ENCODE data around the gene INTS1. TPM values are rescaled to one million over a fixed set of nuclear protein-coding genes. Genes with fewer than 3 reads are reported as not detected.

Gene INTS1
- total and polyA plus RNA-seq, 2 of the 4 experiments (the other 2 are of a cell fraction), result 9.3 to 40.1 TPM

DNA sequence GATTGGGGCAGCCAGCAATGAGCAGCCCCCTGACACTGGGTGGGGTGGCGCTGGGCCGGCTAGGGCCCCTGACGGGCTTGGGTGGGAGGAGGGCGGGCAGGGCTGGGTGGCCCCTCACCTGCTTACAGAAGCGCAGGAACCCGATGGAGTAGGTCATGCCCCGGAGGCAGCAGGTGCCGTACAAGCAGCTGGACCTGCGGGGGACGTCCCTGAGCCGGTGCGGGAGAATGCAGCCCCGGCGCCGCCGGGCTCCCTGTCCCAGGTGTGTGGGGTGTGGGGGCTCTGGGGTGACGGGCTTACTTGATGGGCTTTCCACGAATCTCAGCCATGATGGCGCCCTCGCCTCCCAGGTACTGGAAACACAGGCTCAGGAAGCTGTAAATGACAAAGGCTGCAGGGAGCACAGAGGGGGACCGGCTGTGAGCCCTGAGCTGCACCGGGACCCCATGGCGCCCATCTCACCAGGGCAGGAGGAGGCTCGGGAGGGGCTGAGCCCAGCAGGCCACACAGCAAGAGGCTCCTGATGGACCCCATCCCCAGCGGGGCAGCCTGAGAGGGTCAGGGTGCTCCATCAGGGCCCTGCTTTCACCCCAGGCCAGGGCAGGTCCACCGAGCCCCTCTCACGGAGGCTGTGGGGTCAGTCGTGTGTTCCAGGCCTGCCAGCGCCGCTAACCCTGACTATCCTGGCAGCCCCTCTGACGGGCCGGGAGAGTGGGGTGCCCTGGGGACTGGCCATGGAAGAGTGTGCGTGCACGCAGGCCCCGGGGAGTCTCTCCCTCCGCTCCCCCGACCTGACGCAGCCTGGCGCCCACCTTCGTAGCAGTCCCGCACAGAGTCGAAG, 46.0 kb upstream of the INTS1 start (continued):
- TF ChIP-seq, protein P1, sequence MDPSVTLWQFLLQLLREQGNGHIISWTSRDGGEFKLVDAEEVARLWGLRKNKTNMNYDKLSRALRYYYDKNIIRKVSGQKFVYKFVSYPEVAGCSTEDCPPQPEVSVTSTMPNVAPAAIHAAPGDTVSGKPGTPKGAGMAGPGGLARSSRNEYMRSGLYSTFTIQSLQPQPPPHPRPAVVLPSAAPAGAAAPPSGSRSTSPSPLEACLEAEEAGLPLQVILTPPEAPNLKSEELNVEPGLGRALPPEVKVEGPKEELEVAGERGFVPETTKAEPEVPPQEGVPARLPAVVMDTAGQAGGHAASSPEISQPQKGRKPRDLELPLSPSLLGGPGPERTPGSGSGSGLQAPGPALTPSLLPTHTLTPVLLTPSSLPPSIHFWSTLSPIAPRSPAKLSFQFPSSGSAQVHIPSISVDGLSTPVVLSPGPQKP (IDR thresholded peaks at IDR 0.05; ENCODE audit: borderline replicate concordance, low read depth, low read length), result no peak

DNA sequence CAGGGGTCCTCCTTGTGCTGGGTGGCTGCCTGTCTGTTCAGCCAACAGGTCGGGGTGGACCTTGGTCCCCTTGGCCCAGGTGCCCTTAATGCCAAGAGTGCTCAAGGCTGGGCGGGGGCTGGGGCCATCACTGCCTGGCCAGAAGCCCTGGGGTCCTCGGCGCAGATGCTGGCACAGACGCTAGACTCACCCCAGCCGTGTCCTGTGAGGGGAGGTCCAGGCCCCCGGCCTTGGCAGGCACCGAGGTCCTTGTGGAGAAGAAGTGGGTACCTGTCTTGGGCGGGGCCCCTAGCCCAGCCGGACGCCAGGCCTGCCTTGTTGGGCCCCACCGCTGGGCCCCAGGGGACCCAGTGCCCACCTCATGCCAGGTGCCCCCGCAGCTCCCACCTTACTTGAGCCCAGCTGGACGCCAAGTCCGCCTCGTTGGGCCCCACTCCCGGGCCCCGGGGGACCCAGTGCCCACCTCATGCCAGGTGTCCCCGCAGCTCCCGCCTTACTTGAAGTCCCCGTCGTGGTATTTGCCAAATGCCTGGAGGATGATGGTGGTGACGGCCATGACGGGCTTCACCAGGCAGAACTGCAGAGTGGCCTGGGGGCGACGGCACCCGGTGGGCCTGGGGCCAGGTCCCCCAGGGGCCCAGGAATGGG, 45.3 kb upstream of the INTS1 start:
- H2BK120ac ChIP-seq (ENCODE audit: low read depth, low read length), result no peak overlapping the region
- no peak overlapping the region for H3K4ac ChIP-seq (ENCODE audit: low read depth, low read length)
- no peak overlapping the region for H3K23ac ChIP-seq (ENCODE audit: low read depth, low read length)
- no peak overlapping the region for H2AK9ac ChIP-seq (replicated peaks; ENCODE audit: low read depth, low read length, poor library complexity)
- peaks cover 5% of the 10 kb centered on the region for H3K36me3 ChIP-seq (ENCODE audit: control insufficient read depth, insufficient read depth, low read length)
- H3K56ac ChIP-seq (ENCODE audit: extremely low read depth, insufficient read depth, low read length), result no peak overlapping the region
- no peak overlapping the region for H2AFZ ChIP-seq (replicated peaks; ENCODE audit: low read length, poor library complexity)
- H2BK5ac ChIP-seq (ENCODE audit: low read depth, low read length, poor library complexity, severe bottlenecking), result no peak overlapping the region
- no peak overlapping the region for H4K5ac ChIP-seq (ENCODE audit: low read depth, low read length)
- no peak overlapping the region for H3K14ac ChIP-seq (replicated peaks; ENCODE audit: low read depth, low read length)
- no peak overlapping the region for H3K4me3 ChIP-seq (ENCODE audit: insufficient read depth, low read depth, low read length)
- no peak overlapping the region for H3K9ac ChIP-seq (ENCODE audit: low read depth, low read length)
- no peaks in the 10 kb centered on the region; the same call in 1 of the 2 replicates for H4K20me1 ChIP-seq (ENCODE audit: insufficient read depth, low read length)
- CTCF ChIA-PET, result no interaction called here
- in situ Hi-C loops (cut with MboI; ENCODE audit: low sequenced_read_pairs), result no loop called here
- H2BK15ac ChIP-seq (ENCODE audit: low read depth, low read length), result no peak overlapping the region
- no peaks in the 10 kb centered on the region for H3K9me3 ChIP-seq (ENCODE audit: control insufficient read depth, insufficient read depth, low read length)
- dilution Hi-C loops (cut with HindIII; ENCODE audit: low sequenced_read_pairs, unreplicated experiment), result no loop called here
- H3K18ac ChIP-seq (ENCODE audit: low read depth, low read length), result no peak overlapping the region
- DNase-seq (no peak), ATAC-seq (ENCODE audit: low read depth) (no peak)
- no peaks in the 10 kb centered on the region for H3K4me1 ChIP-seq (ENCODE audit: control insufficient read depth, insufficient read depth, low read length)
- H2AK5ac ChIP-seq (ENCODE audit: low read depth, low read length), result peak overlapping the region; percentile 59; the same call in 1 of the 2 replicates
- no peak overlapping the region for H2BK20ac ChIP-seq (ENCODE audit: low read depth, low read length)
- no peaks in the 10 kb centered on the region; the same call in 1 of the 2 replicates for H3K9me1 ChIP-seq (ENCODE audit: insufficient read depth, low read length)
- H4K91ac ChIP-seq (ENCODE audit: insufficient read depth, low read depth, low read length), result no peak overlapping the region
- no peaks in the 10 kb centered on the region for H3K27me3 ChIP-seq (ENCODE audit: control insufficient read depth, insufficient read depth, low read length)
- no peak overlapping the region for H4K8ac ChIP-seq (ENCODE audit: low read depth in 2 of 2, low read length in 2 of 2)
- no peak overlapping the region for H3K4me2 ChIP-seq (ENCODE audit: low read depth, low read length)
- no peak overlapping the region for H3K27ac ChIP-seq (ENCODE audit: insufficient read depth, low read length)
- H3K79me1 ChIP-seq (ENCODE audit: low read depth in 1 of 2, low read length in 2 of 2), result no peaks in the 10 kb centered on the region
- intact Hi-C loops (cut with micrococcal nuclease), result no loop called here
- no TSS peak for BruUV-seq (replicated peaks)
- no peak; the same call in 1 of the 2 replicates for TF ChIP-seq POLR2A (IDR thresholded peaks at IDR 0.05; ENCODE audit: low read depth, low read length)
- no peak for TF ChIP-seq RCOR1 (IDR thresholded peaks at IDR 0.05; ENCODE audit: insufficient replicate concordance, low read length)
- no peak for TF ChIP-seq RAD21 (IDR thresholded peaks at IDR 0.05; ENCODE audit: low read length)
- no peak for TF ChIP-seq NFE2L2 (IDR thresholded peaks at IDR 0.05; ENCODE audit: low read depth, low read length)
- no peak for TF ChIP-seq RFX5 (IDR thresholded peaks at IDR 0.05; ENCODE audit: low read depth, low read length)
- WGBS, 2 experiments (ENCODE audit: extremely low coverage in 2 of 2, insufficient read length in 1 of 2), result 96% methylated on average over 10 of the region's 27 CpGs; no CpG with 5 or more reads in 1 of the 2 experiments
- POLR2A ChIA-PET (ENCODE audit: unreplicated experiment), result no interaction called here

Data from IMR-90 (cell line).